ENCODE data around the gene MYL2.

MYL2 gene

GRCh38 chr12:110896559-110896958 lies 23.8 kb downstream of the MYL2 start:
- TF ChIP-seq CTCF (IDR thresholded peaks at IDR 0.05; ENCODE audit: low read depth, low read length): no peak
- no peak for DNase-seq (ENCODE audit: extremely low read depth, low read depth)

GRCh38 chr12:110893956-110894355 lies 26.4 kb downstream of the MYL2 start:
- DNase-seq (ENCODE audit: extremely low read depth, low read depth): no peak
- no peak for TF ChIP-seq CTCF (IDR thresholded peaks at IDR 0.05; ENCODE audit: low read depth, low read length)

GRCh38 chr12:110889361-110889760 lies 31.0 kb downstream of the MYL2 start:
- DNase-seq (ENCODE audit: extremely low read depth, low read depth): no peak
- no peak for TF ChIP-seq CTCF (IDR thresholded peaks at IDR 0.05; ENCODE audit: low read depth, low read length)

- no peak for TF ChIP-seq CTCF (IDR thresholded peaks at IDR 0.05; ENCODE audit: low read depth, low read length)
- no peak for DNase-seq (ENCODE audit: extremely low read depth, low read depth)
Measured at GRCh38 chr12:110888256-110888991, 32.0 kb downstream of the MYL2 start.

GRCh38 chr12:110885152-110885840 lies 35.1 kb downstream of the MYL2 start:
- TF ChIP-seq CTCF (IDR thresholded peaks at IDR 0.05; ENCODE audit: low read depth, low read length): no peak
- DNase-seq (ENCODE audit: extremely low read depth, low read depth): no peak

- no peak for TF ChIP-seq CTCF (IDR thresholded peaks at IDR 0.05; ENCODE audit: low read depth, low read length)
Measured at GRCh38 chr12:110883251-110883650, 37.1 kb downstream of the MYL2 start.

GRCh38 chr12:110880651-110881050 lies 39.7 kb downstream of the MYL2 start:
- no peak for TF ChIP-seq CTCF (IDR thresholded peaks at IDR 0.05; ENCODE audit: low read depth, low read length)
- no peak for DNase-seq (ENCODE audit: extremely low read depth, low read depth)

More at GRCh38 chr12:110883251-110883650, 37.1 kb downstream of the MYL2 start:
- DNase-seq (ENCODE audit: extremely low read depth, low read depth): no peak
